Left colon (tissue), 2 donors: ENCODE results near the gene PIK3R2. TPM values are rescaled to one million over a fixed set of nuclear protein-coding genes. Genes with fewer than 3 reads are reported as not detected.

Experiments
- ATAC-seq: fragments of 200-7000 bp; cut with Tn5 transposase; one replicate; pipeline ENCODE4 v1.9.1; 2020; ENCODE audit warnings: mild to moderate bottlenecking, moderate library complexity
- DNase-seq, 2 donors: peaks; one replicate each; pipeline ENCODE4 v3.0.0-alpha.2; 2020
- intact Hi-C, 2 donors: fragments of 100-400 bp; cut with DNase I in 1 of 2; cut with micrococcal nuclease in 1 of 2; formaldehyde crosslinking; loops; one replicate each; pipeline versions ENCODE4 v1.11.2 to v1.14.0; 2022; cut with DNase I, micrococcal nuclease
- total RNA-seq, 2 donors: library from RNA; stranded (reverse); fragmentation: NEBNext Ultra II Directional; extraction: Animal tissue kit (Norgen Biotek cat#: 25700); gene quantifications; one replicate each; pipeline ENCODE4 v1.2.1, GENCODE V29; 2021
- donor health status: DM: no; HTN: no; CAD: no.
- donor health status: DM: yes; HTN: yes; CAD: no.

PIK3R2 gene
- total RNA-seq, 2 donors from 2014 or later = 37.4 to 41.1 TPM

- ATAC-seq = peak; percentile 84
- intact Hi-C loops = no loop called here
- DNase-seq = peak; percentile 99 to 100
Measured at GRCh38 chr19:18192673-18193387, 39.9 kb downstream of the PIK3R2 start, which contains the start of gene MPV17L2. Gene MPV17L2, plus strand, starts transcription at chr19:18193218. Its CDS starts 64 bp downstream, at chr19:18193282.

- peak; percentile 6 for ATAC-seq
- DNase-seq = peak; percentile 48 to 57
- intact Hi-C loops = no loop called here
Measured at GRCh38 chr19:18193388-18194180, 40.6 kb downstream of the PIK3R2 start.

GRCh38 chr19:18194181-18194530, 41.2 kb downstream of the PIK3R2 start:
- ATAC-seq = no peak
- no peak for DNase-seq
- intact Hi-C loops = no loop called here

- ATAC-seq = no peak
- intact Hi-C loops = no loop called here
- DNase-seq = peak; percentile 57 to 66
Measured at GRCh38 chr19:18194554-18195238, 41.7 kb downstream of the PIK3R2 start.

GRCh38 chr19:18196511-18196845, 43.5 kb downstream of the PIK3R2 start:
- intact Hi-C loops = no loop called here
- DNase-seq (no peak), ATAC-seq (no peak)

- ATAC-seq (no peak), DNase-seq (no peak)
- intact Hi-C loops = no loop called here
Measured at GRCh38 chr19:18197306-18197705, 44.3 kb downstream of the PIK3R2 start.

GRCh38 chr19:18197941-18198340, 45.0 kb downstream of the PIK3R2 start:
- intact Hi-C loops = no loop called here
- ATAC-seq = no peak
- no peak for DNase-seq

- intact Hi-C loops = no loop called here
- DNase-seq = no peak
- ATAC-seq = no peak
Measured at GRCh38 chr19:18198374-18198773, 45.4 kb downstream of the PIK3R2 start.

- intact Hi-C loops = loop anchor here in 1 of 2 donors (10.0 kb wide), 1 partner anchor 122 kb away; the partner anchor contains the start of gene LSM4
- DNase-seq (no peak), ATAC-seq (no peak)
Measured at GRCh38 chr19:18202397-18202777, 49.4 kb downstream of the PIK3R2 start.

- ATAC-seq = peak; percentile 11
- intact Hi-C loops = loop anchor here in 1 of 2 donors (10.0 kb wide), 1 partner anchor 122 kb away; the partner anchor contains the start of gene LSM4
- peak in 1 of 2 donors; percentile 64 for DNase-seq
Measured at GRCh38 chr19:18202778-18203407, 49.9 kb downstream of the PIK3R2 start.

GRCh38 chr19:18203408-18203862, 50.5 kb downstream of the PIK3R2 start:
- intact Hi-C loops = loop anchor here in 1 of 2 donors (10.0 kb wide), 1 partner anchor 121 kb away; the partner anchor contains the start of gene LSM4
- DNase-seq (peak; percentile 65 to 78), ATAC-seq (peak; percentile 24)

- intact Hi-C loops = loop anchor here in 1 of 2 donors (10.0 kb wide), 1 partner anchor 121 kb away; the partner anchor contains the start of gene LSM4
- peak; percentile 88 for ATAC-seq
- DNase-seq = peak; percentile 100
Measured at GRCh38 chr19:18203863-18204393, 51.0 kb downstream of the PIK3R2 start, which contains the start of gene RAB3A. Gene RAB3A, minus strand, starts transcription at chr19:18204042. Its CDS starts 1,302 bp downstream, at chr19:18202740.

GRCh38 chr19:18204394-18205199, 51.6 kb downstream of the PIK3R2 start:
- ATAC-seq (peak; percentile 10), DNase-seq (peak in 1 of 2 donors; percentile 73)
- intact Hi-C loops = loop anchor here in 1 of 2 donors (10.0 kb wide), 1 partner anchor 120 kb away; the partner anchor contains the start of gene LSM4

GRCh38 chr19:18205200-18205892, 52.4 kb downstream of the PIK3R2 start:
- DNase-seq = peak; percentile 81 to 86
- intact Hi-C loops = loop anchor here in 1 of 2 donors (10.0 kb wide), 1 partner anchor 119 kb away; the partner anchor contains the start of gene LSM4
- ATAC-seq = peak; percentile 15

GRCh38 chr19:18206018-18206417, 53.1 kb downstream of the PIK3R2 start:
- ATAC-seq (no peak), DNase-seq (no peak)
- intact Hi-C loops = loop anchor here in 1 of 2 donors (10.0 kb wide), 1 partner anchor 119 kb away; the partner anchor contains the start of gene LSM4

GRCh38 chr19:18208098-18208951, 55.4 kb downstream of the PIK3R2 start:
- intact Hi-C loops = loop anchor here in 1 of 2 donors (2.0 to 10.0 kb wide), 2 partner anchors 44 to 116 kb away; partner anchors contain the start of gene LSM4
- ATAC-seq (no peak), DNase-seq (peak in 1 of 2 donors; percentile 57)
